ENCODE measurements around the gene LPP.

LPP gene

GRCh38 chr3:188296761-188297612 lies 143.0 kb downstream of the LPP start:
- peak in 1 of 51 donors; percentile 4 for DNase-seq

- no peak for DNase-seq
Observed at GRCh38 chr3:188298585-188298984, 144.6 kb downstream of the LPP start.

- no peak for DNase-seq
Observed at GRCh38 chr3:188299068-188299467, 145.1 kb downstream of the LPP start.

- DNase-seq = no peak
Observed at GRCh38 chr3:188299708-188300107, 145.8 kb downstream of the LPP start.

GRCh38 chr3:188301147-188301546 lies 147.2 kb downstream of the LPP start:
- no peak for DNase-seq

- no peak for DNase-seq
Observed at GRCh38 chr3:188303286-188303799, 149.4 kb downstream of the LPP start.

- DNase-seq = no peak
Observed at GRCh38 chr3:188303823-188304222, 149.9 kb downstream of the LPP start.

- DNase-seq = no peak
Observed at GRCh38 chr3:188304501-188304900, 150.5 kb downstream of the LPP start.

GRCh38 chr3:188305220-188305619 lies 151.3 kb downstream of the LPP start:
- no peak for DNase-seq

- no peak for DNase-seq
Observed at GRCh38 chr3:188306435-188307005, 152.6 kb downstream of the LPP start.

- DNase-seq = no peak
Observed at GRCh38 chr3:188309437-188310269, 155.7 kb downstream of the LPP start.

- no peak for DNase-seq
Observed at GRCh38 chr3:188310270-188310710, 156.3 kb downstream of the LPP start.

GRCh38 chr3:188315553-188315952 lies 161.6 kb downstream of the LPP start:
- DNase-seq = no peak

- DNase-seq = no peak
Observed at GRCh38 chr3:188316021-188316722, 162.2 kb downstream of the LPP start.

- no peak for DNase-seq
Observed at GRCh38 chr3:188316723-188317070, 162.7 kb downstream of the LPP start.

- DNase-seq = no peak
Observed at GRCh38 chr3:188319569-188319968, 165.6 kb downstream of the LPP start.

- DNase-seq = no peak
Observed at GRCh38 chr3:188320757-188321156, 166.8 kb downstream of the LPP start.

- DNase-seq = no peak
Observed at GRCh38 chr3:188321258-188321657, 167.3 kb downstream of the LPP start.

- DNase-seq = no peak
Observed at GRCh38 chr3:188322135-188322887, 168.4 kb downstream of the LPP start.

- no peak for DNase-seq
Observed at GRCh38 chr3:188323067-188323842, 169.3 kb downstream of the LPP start.
